IPS DF 6.9 (cell line): ENCODE results near the gene IGFBP2.

Source experiments
- DNase-seq: peaks from one replicate; pipeline ENCODE4 v3.0.0-alpha.2; 2013; ENCODE audit warnings: low read depth, low spot score
- H3K27ac ChIP-seq: one replicate; pipeline ENCODE4 v1.5.1; 2013; ENCODE audit warnings: low read length, control low read depth
- H3K27me3 ChIP-seq: 2 replicates; pipeline ENCODE4 v1.6.1; 2013; ENCODE audit warnings: mild to moderate bottlenecking, low read length; ENCODE audit not compliant: control insufficient read depth, insufficient read depth
- H3K36me3 ChIP-seq: 2 replicates; pipeline ENCODE4 v1.6.1; 2013; ENCODE audit warnings: low read length; ENCODE audit not compliant: control insufficient read depth, insufficient read depth
- H3K4me1 ChIP-seq: 2 replicates; pipeline ENCODE4 v1.6.1; 2013; ENCODE audit warnings: low read length; ENCODE audit not compliant: control insufficient read depth, insufficient read depth
- H3K4me3 ChIP-seq: 2 replicates; pipeline ENCODE4 v1.5.1; 2013; ENCODE audit warnings: mild to moderate bottlenecking, low read length
- H3K9me3 ChIP-seq: 2 replicates; pipeline ENCODE4 v1.6.1; 2013; ENCODE audit warnings: low read length, inconsistent platforms; ENCODE audit not compliant: control insufficient read depth, insufficient read depth
- WGBS: extraction: QIAGEN DNeasy Blood & Tissue Kit; methylation state at CpG from one replicate; pipeline ENCODE4 v1.1.7; 2013; ENCODE audit warnings: mixed read lengths, missing lambda C conversion rate; ENCODE audit not compliant: insufficient read length, insufficient coverage; 5-methylcytosine and 5-hydroxymethylcytosine counted together

Gene IGFBP2

GRCh38 chr2:216626168-216626874 is 6.9 kb upstream of the IGFBP2 start:
- H3K9me3 ChIP-seq, result no peaks in the 10 kb centered on the region
- H3K4me3 ChIP-seq, result no peak overlapping the region
- H3K4me1 ChIP-seq, result no peaks in the 10 kb centered on the region
- no peaks in the 10 kb centered on the region for H3K36me3 ChIP-seq
- no peak overlapping the region for H3K27ac ChIP-seq
- DNase-seq, result no peak
- no peaks in the 10 kb centered on the region for H3K27me3 ChIP-seq
- WGBS, result 100% methylated on average over 1 of the region's 7 CpGs

- no CpG with 5 or more reads among the region's 2 CpGs for WGBS
- H3K36me3 ChIP-seq, result no peaks in the 10 kb centered on the region
- H3K9me3 ChIP-seq, result no peaks in the 10 kb centered on the region
- H3K27ac ChIP-seq, result no peak overlapping the region
- H3K4me1 ChIP-seq, result no peaks in the 10 kb centered on the region
- H3K27me3 ChIP-seq, result no peaks in the 10 kb centered on the region
- DNase-seq, result no peak
- no peak overlapping the region for H3K4me3 ChIP-seq
Measured at GRCh38 chr2:216626875-216627245, 6.4 kb upstream of the IGFBP2 start.

- Histone ChIP-seq H3K27me3 (no peaks in the 10 kb centered on the region), H3K4me1 (peaks cover 2% of the 10 kb centered on the region; the same call in 1 of the 2 replicates), H3K9me3 (no peaks in the 10 kb centered on the region), H3K27ac (no peak overlapping the region), H3K36me3 (no peaks in the 10 kb centered on the region), H3K4me3 (no peak overlapping the region)
- 100% methylated on average over 2 of the region's 4 CpGs for WGBS
- no peak for DNase-seq
Measured at GRCh38 chr2:216629784-216630183, 3.4 kb upstream of the IGFBP2 start.

DNA sequence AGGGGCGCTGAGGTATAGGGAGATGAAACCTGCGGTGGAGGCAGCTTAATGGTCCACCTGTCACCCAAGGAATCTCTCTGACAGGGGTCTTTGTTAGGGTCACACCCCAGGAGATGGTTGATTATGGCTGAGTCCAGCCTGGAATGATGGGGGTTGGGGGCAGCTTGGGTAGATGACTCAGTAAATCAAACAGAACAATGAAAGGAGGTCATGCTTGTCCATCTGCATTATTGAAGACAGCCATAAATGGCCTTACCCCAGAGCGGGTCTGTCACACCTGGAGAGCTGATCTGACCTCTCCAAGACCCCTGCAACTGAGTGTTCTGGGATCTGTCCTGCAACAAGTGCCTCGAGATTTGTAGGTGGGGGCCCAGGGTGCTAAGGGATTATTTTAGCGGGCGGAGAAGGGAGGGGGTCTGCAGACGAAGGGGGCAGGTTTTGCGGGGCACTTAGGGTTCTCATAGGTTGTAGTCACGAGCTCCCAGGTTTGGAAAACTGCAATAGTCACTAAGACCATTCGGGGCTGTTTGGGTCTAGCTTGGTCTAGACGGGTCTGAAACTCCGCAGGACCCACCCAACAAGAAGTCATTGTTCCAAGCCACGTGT is 771 bp upstream of the IGFBP2 start:
- no CpG with 5 or more reads among the region's 13 CpGs for WGBS
- Histone ChIP-seq H3K27me3 (no peaks in the 10 kb centered on the region), H3K4me1 (peaks cover 5% of the 10 kb centered on the region), H3K36me3 (0 out of 2 replicates have a peak, but pooled peaks cover 2% of the 10 kb centered on the region), H3K27ac (no peak overlapping the region), H3K4me3 (peak overlapping the region; percentile 87; the same call in 1 of the 2 replicates), H3K9me3 (no peaks in the 10 kb centered on the region)
- no peak for DNase-seq

DNA sequence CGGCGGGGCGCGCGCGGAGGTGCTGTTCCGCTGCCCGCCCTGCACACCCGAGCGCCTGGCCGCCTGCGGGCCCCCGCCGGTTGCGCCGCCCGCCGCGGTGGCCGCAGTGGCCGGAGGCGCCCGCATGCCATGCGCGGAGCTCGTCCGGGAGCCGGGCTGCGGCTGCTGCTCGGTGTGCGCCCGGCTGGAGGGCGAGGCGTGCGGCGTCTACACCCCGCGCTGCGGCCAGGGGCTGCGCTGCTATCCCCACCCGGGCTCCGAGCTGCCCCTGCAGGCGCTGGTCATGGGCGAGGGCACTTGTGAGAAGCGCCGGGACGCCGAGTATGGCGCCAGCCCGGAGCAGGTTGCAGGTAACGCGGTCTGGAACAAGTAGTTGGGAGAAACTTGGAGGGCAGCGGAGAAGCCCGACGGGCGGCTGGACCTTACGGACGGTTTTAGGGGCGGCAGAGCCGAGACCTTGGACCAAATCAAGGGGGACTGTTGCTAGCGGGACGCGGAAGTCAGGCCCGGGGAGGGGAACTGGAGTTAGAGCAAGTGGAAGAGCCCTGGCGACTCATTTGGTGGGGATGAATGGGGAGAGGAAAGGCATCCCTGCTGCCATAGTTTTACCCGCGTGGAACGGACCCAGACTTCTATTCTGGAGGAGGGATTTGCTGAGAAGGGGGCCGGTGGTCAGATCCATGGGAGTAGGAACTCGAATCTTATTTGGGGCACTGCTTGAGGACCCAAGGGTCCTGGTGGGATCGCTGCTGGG is 573 bp downstream of the IGFBP2 start:
- Histone ChIP-seq H3K27me3 (no peaks in the 10 kb centered on the region), H3K4me1 (peaks cover 5% of the 10 kb centered on the region), H3K36me3 (0 out of 2 replicates have a peak, but pooled peaks cover 2% of the 10 kb centered on the region), H3K4me3 (peak overlapping the region; percentile 87), H3K9me3 (no peaks in the 10 kb centered on the region), H3K27ac (no peak overlapping the region)
- no peak for DNase-seq
- no CpG with 5 or more reads among the region's 71 CpGs for WGBS

GRCh38 chr2:216634370-216635148 is 1.3 kb downstream of the IGFBP2 start:
- H3K27ac ChIP-seq, result no peak overlapping the region
- 0 out of 2 replicates have a peak, but pooled peaks cover 2% of the 10 kb centered on the region for H3K36me3 ChIP-seq
- no peak for DNase-seq
- peak overlapping the region; percentile 87; the same call in 1 of the 2 replicates for H3K4me3 ChIP-seq
- no CpG with 5 or more reads among the region's 23 CpGs for WGBS
- H3K27me3 ChIP-seq, result no peaks in the 10 kb centered on the region
- peaks cover 5% of the 10 kb centered on the region for H3K4me1 ChIP-seq
- no peaks in the 10 kb centered on the region for H3K9me3 ChIP-seq

DNA sequence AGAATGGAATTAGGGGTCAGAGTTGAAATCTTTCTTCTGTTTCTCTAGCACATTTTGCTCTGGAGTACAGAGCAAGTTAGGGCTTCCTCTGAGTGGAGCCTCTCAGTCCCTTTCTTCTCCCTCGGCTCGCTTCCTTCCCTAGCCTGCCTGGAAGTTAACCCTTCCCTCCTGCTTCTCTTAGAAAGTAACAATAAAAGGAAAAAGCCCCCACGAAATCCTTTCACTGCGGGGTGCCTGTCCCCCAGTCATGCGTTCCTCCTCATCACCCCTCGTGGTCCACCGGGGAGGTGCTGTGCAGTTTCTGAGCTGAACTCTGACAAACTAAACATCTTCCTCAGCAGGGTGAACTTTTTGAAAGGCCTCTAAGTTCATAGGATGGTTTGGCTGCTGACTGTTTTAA is 2.0 kb downstream of the IGFBP2 start:
- no peak overlapping the region for H3K27ac ChIP-seq
- peak overlapping the region; percentile 87; the same call in 1 of the 2 replicates for H3K4me3 ChIP-seq
- H3K4me1 ChIP-seq, result peaks cover 5% of the 10 kb centered on the region
- H3K9me3 ChIP-seq, result no peaks in the 10 kb centered on the region
- no CpG with 5 or more reads among the region's 7 CpGs for WGBS
- H3K36me3 ChIP-seq, result 0 out of 2 replicates have a peak, but pooled peaks cover 2% of the 10 kb centered on the region
- no peaks in the 10 kb centered on the region for H3K27me3 ChIP-seq
- DNase-seq, result no peak

GRCh38 chr2:216635701-216636550 is 2.7 kb downstream of the IGFBP2 start:
- Histone ChIP-seq H3K36me3 (peaks cover 4% of the 10 kb centered on the region; the same call in 1 of the 2 replicates), H3K27ac (no peak overlapping the region), H3K4me3 (peak overlapping the region; percentile 17; the same call in 1 of the 2 replicates), H3K9me3 (no peaks in the 10 kb centered on the region), H3K27me3 (no peaks in the 10 kb centered on the region), H3K4me1 (peaks cover 5% of the 10 kb centered on the region)
- no peak for DNase-seq
- no CpG with 5 or more reads among the region's 18 CpGs for WGBS

GRCh38 chr2:216636551-216637450 is 3.6 kb downstream of the IGFBP2 start:
- no peak overlapping the region for H3K27ac ChIP-seq
- DNase-seq, result no peak
- peaks cover 6% of the 10 kb centered on the region; the same call in 1 of the 2 replicates for H3K36me3 ChIP-seq
- peak overlapping the region; percentile 17; the same call in 1 of the 2 replicates for H3K4me3 ChIP-seq
- peaks cover 5% of the 10 kb centered on the region for H3K4me1 ChIP-seq
- no peaks in the 10 kb centered on the region for H3K27me3 ChIP-seq
- H3K9me3 ChIP-seq, result no peaks in the 10 kb centered on the region
- no CpG with 5 or more reads among the region's 29 CpGs for WGBS
